HG02588 (cell line): Measurements from ENCODE around the gene LRRFIP1.
A peak's percentile ranks its signal among the peaks of the same experiment; 100 is the strongest.

Experiments used
- ATAC-seq: cut with Tn5 transposase; IDR thresholded peaks from one replicate; pipeline ENCODE4 v1.9.1; 2021; ENCODE audit warnings: mild to moderate bottlenecking, moderate library complexity; ENCODE audit not compliant: unreplicated experiment

The LRRFIP1 gene

GRCh38 chr2:237720957-237721356, 93.6 kb downstream of the LRRFIP1 start:
- no peak for ATAC-seq

DNA sequence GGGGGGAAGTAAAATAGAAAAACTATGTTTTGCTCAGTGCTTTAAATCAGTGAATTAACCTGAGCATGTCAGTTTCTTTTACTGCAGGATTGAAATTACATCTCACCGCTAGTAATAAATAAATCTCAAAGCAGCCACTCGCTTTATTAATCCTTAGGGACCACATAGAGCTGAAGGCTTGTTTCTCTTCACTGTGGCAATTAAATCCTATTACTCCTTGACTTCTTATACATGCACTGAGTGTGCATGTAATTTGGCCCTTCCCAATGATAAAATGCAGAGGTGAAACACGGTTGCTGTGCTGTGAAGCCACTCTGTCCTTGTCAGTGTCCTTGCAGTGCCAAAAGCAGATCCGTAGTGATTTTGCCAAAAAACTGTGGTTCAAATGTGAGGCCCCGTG, 94.1 kb downstream of the LRRFIP1 start:
- no peak for ATAC-seq

- no peak for ATAC-seq
Measured at GRCh38 chr2:237722616-237723015, 95.2 kb downstream of the LRRFIP1 start.

- no peak for ATAC-seq
Measured at GRCh38 chr2:237723023-237723422, 95.6 kb downstream of the LRRFIP1 start.

DNA sequence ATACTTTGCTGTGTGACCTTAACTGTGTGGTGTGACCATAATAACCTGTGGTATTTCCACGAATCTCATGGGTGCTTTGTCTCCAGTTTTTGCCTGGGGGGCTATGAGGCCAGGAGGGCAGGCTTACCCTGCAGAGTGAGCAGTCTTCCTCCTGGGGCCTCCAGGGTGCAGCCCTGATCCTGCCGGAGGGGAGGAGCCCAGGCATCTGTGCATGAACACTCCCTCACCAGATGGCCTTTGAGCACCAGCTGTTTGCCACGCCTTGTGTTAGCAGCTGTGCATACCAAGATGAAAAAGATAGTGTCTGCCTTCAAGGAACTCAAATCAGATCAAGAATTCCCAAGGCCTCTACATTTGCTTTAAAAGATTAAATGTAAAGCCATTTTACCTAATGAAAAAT, 96.2 kb downstream of the LRRFIP1 start:
- ATAC-seq = peak; percentile 82

DNA sequence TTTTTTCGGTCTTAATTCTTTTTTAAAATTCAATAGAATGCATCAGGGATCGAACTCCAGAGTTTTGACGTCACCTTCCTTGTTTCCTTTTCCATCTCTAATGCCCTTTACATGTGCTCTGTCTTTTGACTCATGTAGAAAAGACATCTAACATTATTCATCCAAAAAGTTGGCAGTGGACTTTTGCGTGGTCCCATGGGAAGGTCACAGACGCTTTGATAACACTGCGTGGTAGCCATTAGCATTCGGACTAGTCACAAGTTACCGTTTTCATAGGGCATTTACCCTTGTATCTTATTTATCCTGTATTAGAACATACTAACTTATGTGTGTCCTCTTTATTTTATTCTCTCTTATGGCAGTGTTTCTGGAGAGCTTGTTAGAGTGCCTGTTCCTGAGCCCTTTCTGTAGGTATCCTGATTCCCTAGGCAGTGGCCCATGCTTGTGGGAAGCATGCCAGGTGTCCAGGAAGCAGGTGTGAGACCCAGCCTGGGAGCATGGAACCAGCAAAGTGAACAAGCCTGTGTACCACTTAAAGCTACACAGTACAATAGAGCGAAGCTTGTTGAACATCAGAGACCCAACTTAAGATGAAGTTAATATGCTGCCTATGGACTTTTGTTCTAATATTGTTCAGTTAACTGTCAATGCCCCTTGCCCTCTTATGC, 97.6 kb downstream of the LRRFIP1 start:
- ATAC-seq = no peak

- no peak for ATAC-seq
Measured at GRCh38 chr2:237725661-237726060, 98.3 kb downstream of the LRRFIP1 start.

DNA sequence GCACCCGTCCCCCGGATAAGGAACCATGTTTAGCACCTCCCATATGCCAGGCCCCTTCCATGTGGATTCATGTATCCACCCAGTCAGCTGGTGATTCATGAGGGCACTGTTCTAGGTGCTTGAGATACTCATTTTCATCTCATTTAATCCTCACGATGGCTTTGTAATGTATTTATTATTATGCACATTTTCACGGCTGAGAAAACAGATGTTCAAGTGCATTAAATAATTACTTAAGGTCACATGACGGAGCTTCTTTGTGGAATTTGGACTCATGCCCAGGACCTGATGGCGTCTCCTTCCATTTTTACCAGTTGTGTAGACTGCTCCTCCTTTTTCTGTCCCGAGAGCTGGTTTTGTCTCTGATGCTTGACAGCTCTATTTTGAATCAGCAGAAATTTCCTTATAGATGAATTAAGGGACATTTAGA, 99.0 kb downstream of the LRRFIP1 start:
- ATAC-seq = no peak

DNA sequence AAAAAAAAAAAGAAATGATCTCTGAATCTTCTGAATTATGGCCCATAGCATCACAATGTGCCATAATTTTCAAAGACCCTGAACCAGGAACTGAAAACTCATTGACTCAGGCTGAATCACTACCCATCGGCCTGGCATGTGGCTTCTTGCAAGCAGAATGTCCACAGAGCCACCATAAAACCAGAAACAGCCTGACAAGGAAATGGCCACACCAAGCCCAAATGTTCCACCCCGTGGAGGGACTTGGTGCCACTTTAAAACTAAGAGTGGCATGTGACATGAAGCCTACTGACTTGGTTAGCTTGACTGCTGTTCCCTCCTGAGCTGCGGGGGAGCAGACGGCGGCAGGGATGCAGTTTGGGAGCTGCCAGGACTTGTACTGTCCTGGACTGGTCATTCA, 100.0 kb downstream of the LRRFIP1 start:
- no peak for ATAC-seq

DNA sequence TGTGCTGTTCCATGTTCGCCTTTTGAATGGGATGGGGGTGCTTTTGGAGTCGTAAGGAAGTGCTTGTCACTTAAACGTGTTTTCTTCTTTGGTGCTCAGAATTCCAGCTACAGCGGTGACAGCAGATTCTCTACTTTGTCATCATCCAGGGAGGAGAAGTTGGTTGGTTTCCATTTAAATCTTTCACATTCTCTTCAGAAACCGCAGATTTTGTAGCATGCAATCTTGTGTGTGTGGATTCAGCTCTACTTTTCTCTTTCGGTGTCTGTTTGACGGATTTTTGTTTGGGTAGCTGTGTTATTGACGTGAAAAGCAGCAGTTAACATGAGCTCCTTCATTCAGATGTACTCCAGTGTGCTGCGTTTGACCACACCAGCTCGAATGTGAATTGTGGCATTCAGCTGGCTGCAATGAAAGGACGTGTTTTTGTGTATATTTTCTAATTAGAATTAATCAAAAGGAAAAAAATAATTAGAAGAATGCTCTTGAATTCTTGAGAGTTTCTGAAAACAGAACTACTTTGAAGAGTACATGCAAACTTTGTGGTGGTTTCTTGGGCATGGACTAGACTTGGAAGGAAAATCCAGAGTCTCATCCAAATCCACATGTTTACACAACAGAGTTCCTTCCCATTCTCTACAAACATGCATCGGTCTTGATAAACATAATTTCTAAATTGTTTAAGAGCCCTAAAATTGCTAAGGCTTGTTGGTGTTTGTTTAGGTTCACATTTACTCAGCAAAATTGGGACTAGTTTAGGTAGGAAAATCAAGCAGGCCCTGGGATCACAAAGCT, 102.5 kb downstream of the LRRFIP1 start:
- no peak for ATAC-seq

- no peak for ATAC-seq
Measured at GRCh38 chr2:237731663-237732062, 104.3 kb downstream of the LRRFIP1 start.

GRCh38 chr2:237732070-237732469, 104.7 kb downstream of the LRRFIP1 start:
- no peak for ATAC-seq

GRCh38 chr2:237732790-237733381, 105.5 kb downstream of the LRRFIP1 start:
- ATAC-seq = no peak

- no peak for ATAC-seq
Measured at GRCh38 chr2:237733677-237734300, 106.4 kb downstream of the LRRFIP1 start.

GRCh38 chr2:237734905-237735623, 107.7 kb downstream of the LRRFIP1 start:
- no peak for ATAC-seq

GRCh38 chr2:237735798-237736197, 108.4 kb downstream of the LRRFIP1 start:
- ATAC-seq = no peak

DNA sequence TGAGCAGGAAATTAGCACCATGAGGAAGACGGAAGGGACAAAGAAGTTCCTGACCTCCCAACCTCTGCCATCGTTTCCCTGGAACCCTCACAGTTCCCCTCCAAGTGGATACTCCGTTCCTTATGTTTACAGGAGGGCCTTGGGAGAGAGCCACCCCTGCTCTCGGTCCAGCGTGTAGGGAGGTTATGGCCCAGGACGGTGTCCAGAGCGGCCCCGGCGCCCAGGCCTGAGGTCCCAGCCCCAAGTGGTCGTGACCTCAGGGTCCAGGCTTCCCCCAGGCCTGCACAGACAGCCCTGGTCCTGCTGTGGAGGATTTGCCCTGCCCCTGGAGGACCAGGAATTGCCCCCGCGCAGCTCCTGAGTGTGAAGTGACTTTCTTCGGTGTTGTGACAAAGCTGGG, 109.4 kb downstream of the LRRFIP1 start:
- ATAC-seq = no peak

- no peak for ATAC-seq
Measured at GRCh38 chr2:237737196-237737865, 109.9 kb downstream of the LRRFIP1 start.

GRCh38 chr2:237738255-237738654, 110.9 kb downstream of the LRRFIP1 start:
- no peak for ATAC-seq

DNA sequence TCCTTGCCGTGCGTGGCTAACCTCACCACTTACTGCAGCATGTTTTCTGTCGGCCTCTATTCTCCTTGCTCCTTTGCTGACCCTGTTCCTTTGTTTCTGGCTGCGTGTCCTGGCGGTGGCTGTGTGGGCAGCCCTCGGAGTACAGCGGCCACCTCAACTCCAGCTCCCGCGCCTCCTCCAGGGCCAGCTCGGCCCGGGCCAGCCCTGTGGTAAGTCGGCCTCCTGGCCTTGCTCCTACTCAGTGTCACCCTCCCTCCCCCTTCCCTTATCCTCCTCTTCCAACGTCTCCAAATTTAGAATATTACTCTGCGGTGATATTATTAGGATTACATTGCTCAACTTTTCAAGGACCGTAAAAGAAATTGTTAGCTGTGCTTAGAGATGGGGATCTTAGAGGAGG, 111.7 kb downstream of the LRRFIP1 start:
- no peak for ATAC-seq
